LNCAP (cell line): Measurements from ENCODE around the gene FKBP1A.

Experiments used
- TF ChIP-seq, protein P1 (sequence below): fragments of 450-650 bp; IDR thresholded peaks from 2 replicates; pipeline ENCODE4 v1.5.1; 2017; ENCODE audit warnings: mild to moderate bottlenecking

FKBP1A gene

DNA sequence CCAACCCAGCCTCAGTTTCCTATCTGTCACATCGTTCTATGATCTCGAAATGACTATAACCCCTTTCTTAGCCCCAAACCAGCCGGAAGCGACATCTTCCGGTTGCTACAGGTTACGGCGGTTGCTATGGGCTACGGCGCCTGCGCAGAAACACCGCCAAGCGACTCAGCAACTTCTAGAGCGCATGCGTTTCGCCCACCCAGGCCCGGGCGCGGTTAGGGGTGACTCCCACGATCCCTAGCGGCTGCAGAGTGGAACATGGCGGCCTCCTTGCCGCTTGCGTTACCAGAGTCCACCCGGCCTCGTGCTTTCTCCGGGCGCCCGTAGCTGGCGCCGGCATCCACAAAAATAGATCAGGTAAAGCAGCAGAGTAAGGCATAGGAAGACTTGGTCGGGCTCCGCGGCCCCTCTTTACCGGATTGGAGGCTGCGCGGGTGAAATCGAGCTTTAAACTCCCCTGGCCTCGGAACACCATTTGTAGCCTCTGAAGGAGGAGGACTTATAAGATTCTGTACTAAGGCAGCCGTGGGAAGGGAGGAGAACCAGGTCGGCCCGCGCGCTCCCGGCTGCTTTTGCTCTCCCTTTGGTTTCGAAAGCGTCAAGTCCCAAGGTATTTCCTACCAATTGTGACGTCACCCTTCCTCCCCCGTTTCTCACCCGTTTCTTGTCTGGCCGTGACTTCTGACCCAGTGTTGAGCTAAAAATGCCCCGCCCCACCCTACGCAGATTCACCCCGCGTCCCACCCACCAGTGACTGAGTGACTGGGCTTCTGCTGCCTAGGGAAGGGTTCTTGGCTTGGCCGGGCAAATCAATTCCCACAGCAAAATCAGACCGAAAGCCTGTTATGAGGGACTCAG lies 67.5 kb downstream of the FKBP1A start:
- TF ChIP-seq, protein P1, sequence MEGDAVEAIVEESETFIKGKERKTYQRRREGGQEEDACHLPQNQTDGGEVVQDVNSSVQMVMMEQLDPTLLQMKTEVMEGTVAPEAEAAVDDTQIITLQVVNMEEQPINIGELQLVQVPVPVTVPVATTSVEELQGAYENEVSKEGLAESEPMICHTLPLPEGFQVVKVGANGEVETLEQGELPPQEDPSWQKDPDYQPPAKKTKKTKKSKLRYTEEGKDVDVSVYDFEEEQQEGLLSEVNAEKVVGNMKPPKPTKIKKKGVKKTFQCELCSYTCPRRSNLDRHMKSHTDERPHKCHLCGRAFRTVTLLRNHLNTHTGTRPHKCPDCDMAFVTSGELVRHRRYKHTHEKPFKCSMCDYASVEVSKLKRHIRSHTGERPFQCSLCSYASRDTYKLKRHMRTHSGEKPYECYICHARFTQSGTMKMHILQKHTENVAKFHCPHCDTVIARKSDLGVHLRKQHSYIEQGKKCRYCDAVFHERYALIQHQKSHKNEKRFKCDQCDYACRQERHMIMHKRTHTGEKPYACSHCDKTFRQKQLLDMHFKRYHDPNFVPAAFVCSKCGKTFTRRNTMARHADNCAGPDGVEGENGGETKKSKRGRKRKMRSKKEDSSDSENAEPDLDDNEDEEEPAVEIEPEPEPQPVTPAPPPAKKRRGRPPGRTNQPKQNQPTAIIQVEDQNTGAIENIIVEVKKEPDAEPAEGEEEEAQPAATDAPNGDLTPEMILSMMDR = no peak

DNA sequence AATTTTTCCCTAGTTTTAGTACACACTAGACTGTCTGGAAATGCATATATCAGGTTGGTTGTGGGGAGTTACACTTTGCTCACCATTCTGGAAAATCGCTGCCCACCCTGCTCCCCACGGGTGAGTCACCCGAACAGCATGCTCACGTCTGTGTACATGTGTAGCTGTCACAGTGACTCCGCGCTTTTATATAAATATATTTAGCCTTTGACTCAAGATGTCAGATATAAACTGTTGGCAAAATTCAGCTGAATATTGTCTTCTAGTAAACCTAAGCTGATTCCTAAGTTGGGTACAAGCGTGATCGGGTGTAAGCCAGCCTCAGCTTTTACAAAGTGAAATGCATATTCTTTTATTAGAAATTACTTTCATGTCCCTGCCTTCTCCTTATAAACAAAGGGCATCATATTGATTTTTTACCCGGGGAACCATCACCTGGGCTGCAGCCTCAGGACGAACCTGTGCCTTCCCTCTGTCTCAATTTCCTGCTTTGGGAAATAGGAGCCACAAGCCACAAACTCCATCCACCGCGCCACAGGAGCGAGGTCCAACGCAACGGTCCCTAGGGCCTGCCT lies 68.2 kb downstream of the FKBP1A start:
- TF ChIP-seq, protein P1 = no peak

DNA sequence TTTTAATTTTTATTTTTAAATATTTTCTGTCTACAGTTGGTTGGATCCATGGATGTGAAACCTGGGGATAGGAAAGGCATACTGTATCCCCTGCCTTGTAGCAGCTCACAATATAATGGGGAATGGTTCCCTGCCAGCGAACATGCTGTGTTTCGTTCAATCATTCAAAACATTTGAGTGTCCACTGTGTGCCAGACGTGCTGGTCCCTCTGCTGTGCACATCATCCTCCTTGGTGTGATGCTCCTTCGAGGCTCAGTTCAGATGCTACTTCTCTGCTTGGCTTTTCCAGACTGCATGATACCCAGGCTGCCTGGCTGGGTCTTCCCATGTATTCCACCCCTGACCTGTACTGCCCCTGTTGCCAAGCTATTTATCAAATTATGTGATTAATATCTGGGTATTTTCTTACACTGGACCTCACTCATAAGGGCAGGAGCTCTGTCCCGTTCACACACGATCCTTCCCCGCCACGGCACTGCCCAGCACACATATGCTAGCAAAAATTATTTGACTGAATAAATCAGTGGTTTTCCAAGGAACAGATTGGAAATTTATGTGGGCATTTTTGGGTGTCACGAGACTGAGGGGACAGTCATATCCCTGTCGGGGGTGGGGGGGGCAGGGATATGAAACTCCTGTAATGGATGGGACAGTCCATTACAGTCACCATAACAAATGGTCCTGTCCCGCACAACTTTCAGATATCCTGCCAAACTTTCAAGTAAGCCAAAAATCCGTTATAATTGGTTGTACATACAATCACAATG lies 68.8 kb downstream of the FKBP1A start:
- TF ChIP-seq, protein P1 = no peak

DNA sequence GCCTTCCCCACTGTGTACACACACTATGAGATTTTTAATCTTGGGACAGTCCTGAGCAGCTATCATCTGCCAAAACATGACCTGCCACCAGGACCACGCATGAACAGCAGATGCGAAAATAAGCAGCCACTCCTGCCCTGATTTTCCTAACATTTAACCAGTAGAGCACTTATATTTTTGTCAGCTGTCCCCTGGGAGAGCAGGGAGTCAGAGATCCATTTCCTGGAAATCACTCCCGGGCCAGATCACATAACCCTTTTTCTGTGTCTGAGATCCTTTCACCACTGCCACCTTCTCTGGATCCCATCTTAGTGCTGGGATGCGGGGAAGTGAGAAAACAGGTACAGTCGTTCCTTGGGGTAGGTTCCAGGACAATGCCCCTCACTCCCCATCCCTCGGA lies 69.6 kb downstream of the FKBP1A start:
- TF ChIP-seq, protein P1 = no peak

DNA sequence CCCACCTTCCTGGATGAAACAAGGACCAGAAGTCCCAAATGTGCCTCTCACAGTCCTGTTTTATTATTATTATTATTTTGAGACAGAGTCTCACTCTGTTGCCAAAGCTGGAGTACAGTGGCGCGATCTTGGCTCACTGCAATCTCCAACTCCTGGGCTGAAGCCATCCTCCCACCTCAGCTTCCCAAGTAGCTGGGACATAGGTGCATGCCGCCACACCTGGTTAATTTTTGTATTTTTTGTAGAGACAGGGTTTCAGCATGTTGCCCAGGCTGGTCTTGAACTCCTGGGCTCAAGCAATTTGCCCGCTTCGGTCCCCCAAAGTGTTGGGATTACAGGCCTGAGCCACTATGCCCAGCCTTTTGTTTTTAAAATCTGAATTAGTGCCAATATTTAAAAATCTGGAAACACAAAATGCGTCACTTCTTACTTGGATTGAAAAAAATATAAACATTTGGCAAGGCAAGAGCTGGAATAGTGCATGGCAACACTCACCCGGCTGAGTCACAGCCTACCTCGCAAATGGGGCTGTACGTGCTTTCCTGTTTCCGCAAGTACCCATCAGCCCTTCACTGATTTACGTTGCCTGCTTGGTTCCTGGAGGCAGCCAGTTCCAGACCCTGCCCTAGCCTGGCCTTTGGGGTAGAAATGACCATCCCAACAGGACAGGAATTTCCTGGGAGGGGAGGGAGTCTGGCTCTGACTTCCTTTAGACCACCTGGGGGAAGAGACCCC lies 70.2 kb downstream of the FKBP1A start:
- TF ChIP-seq, protein P1 = no peak

DNA sequence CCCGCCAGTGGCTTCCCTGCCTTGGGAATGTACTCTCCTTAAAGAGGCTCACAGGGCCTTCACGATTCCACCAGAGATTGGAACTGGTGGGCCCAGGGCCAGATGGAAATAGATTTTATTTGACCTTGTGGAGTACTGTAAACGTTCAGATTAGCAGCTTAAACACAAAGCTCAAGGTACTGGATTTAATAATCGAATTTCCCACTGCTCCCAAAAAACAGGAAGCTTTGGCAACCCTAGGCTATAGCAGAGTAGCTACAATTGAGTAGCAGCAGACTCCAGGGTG lies 71.3 kb downstream of the FKBP1A start:
- TF ChIP-seq, protein P1 = no peak

DNA sequence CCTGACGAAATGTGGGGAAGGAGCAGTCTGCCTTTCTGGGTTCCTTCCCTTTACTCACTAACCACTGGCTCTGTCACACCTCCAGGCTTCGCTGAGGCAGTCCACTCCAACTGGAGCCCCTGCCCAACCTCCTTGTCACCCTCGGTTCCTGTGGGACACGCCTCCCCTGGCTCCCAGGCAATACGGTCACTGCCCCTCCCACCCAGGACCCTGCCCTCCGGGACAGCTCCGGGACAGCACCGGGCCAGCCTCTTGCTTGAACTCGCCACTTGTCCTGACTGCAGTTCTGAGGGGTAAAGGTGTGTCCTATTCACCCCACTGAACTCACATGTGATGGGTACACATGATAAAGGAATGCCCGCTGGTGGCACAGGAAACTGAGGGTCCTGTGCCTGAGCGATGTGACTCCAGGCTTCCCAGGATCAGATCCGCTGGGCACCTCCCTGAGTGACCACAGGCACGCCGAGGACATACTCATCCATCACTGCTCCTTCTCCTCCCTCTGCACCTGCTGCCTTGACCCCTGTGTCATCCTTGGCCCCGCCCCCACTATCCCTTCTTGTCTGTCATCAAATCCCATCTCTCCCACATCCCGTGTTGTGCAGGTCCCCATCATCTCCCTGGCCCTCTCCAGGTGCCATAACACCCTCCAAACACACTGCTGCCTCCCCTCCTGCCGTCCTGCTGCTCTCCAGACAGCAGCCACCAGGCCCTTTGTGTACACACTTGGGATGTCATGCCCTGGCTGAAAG lies 71.8 kb downstream of the FKBP1A start:
- TF ChIP-seq, protein P1 = no peak
